Breast epithelium (tissue), 4 donors: Measurements from ENCODE around the gene LRRC46. TPM values are rescaled to one million over a fixed set of nuclear protein-coding genes. Genes with fewer than 3 reads are reported as not detected.

Experiments used
- DNase-seq, 2 donors: peaks; one replicate each; pipeline ENCODE4 v3.0.0-alpha.2; 2019; ENCODE audit warnings: low spot score in 2 of 2
- H3K27ac ChIP-seq, 2 donors: fragments of 200-600 bp; sonication (generic) in 1 of 2; one replicate each; pipeline ENCODE4 v1.5.1; 2016 to 2019; ENCODE audit warnings: mild to moderate bottlenecking in 1 of 2
- H3K27me3 ChIP-seq, 2 donors: fragments of 200-600 bp; sonication (generic) in 1 of 2; one replicate each; pipeline versions ENCODE4 v1.5.1 to v1.6.0; 2017 to 2019; ENCODE audit warnings: control low read depth in 1 of 2, mild to moderate bottlenecking in 1 of 2
- H3K36me3 ChIP-seq: fragments of 200-600 bp; one replicate; pipeline ENCODE4 v1.5.1; 2019
- H3K4me1 ChIP-seq, 2 donors: fragments of 200-600 bp; sonication (generic); one replicate each; pipeline ENCODE4 v1.5.1; 2016 to 2019; ENCODE audit warnings: control low read depth in 1 of 2
- H3K4me3 ChIP-seq, 3 donors: fragments of 200-600 bp; sonication (generic); 1 replicate in 2 of 3; 2 replicates in 1 of 3; pipeline ENCODE4 v1.5.1; 2016 to 2019; ENCODE audit warnings: mild to moderate bottlenecking in 3 of 3, moderate library complexity in 2 of 3
- H3K9me3 ChIP-seq, 2 donors: fragments of 200-600 bp; sonication (generic) in 1 of 2; one replicate each; pipeline ENCODE4 v1.5.1; 2016 to 2019; ENCODE audit warnings: control low read depth in 1 of 2
- CTCF ChIP-seq, 3 donors: fragments of 450-650 bp; IDR thresholded peaks; one replicate each; pipeline ENCODE4 v1.5.1; 2016 to 2017; ENCODE audit warnings: antibody characterized with exemption in 3 of 3, mild to moderate bottlenecking in 3 of 3, moderate library complexity in 3 of 3
- POLR2A ChIP-seq: fragments of 450-650 bp; IDR thresholded peaks from one replicate; pipeline ENCODE4 v1.6.1; 2016; ENCODE audit warnings: antibody characterized with exemption, mild to moderate bottlenecking, moderate library complexity
- POLR2AphosphoS5 ChIP-seq, 3 donors: sonication (generic); formaldehyde crosslinking; IDR thresholded peaks; one replicate each; pipeline ENCODE4 v1.6.1; 2017; ENCODE audit warnings: antibody characterized with exemption in 3 of 3
- intact Hi-C: fragments of 100-400 bp; cut with DNase I; formaldehyde crosslinking; loops from one replicate; pipeline ENCODE4 v1.15.1; 2023; ENCODE audit warnings: low total_unique reads
- total RNA-seq, 3 donors: library from RNA; depleted of rRNA; stranded (reverse); fragments of >200 nt; gene quantifications; one replicate each; pipeline ENCODE4 v1.1.0, GENCODE V29; 2016

Gene LRRC46
- total RNA-seq, 3 donors from 2014 or later = 0.16 to 0.59 (median 0.33) TPM

GRCh38 chr17:47820033-47820789, 11.3 kb upstream of the LRRC46 start:
- Histone ChIP-seq H3K4me1 (peaks cover 0 to 7% of the 10 kb centered on the region in 2 donors), H3K27ac (no peak overlapping the region), H3K9me3 (no peaks in the 10 kb centered on the region), H3K36me3 (no peaks in the 10 kb centered on the region), H3K27me3 (no peaks in the 10 kb centered on the region), H3K4me3 (peak overlapping the region in 1 of 3 donors; percentile 74)
- TF ChIP-seq POLR2AphosphoS5 (IDR thresholded peaks at IDR 0.05) (no peak), CTCF (IDR thresholded peaks at IDR 0.05) (no peak), POLR2A (no peak)
- intact Hi-C loops = no loop called here
- DNase-seq = no peak

- peaks cover 0 to 7% of the 10 kb centered on the region in 2 donors for H3K4me1 ChIP-seq
- intact Hi-C loops = no loop called here
- no peak for DNase-seq
- no peaks in the 10 kb centered on the region for H3K36me3 ChIP-seq
- peak overlapping the region; percentile 50 to 54 for H3K27ac ChIP-seq
- TF ChIP-seq POLR2A = no peak
- TF ChIP-seq POLR2AphosphoS5 (IDR thresholded peaks at IDR 0.05) = no peak
- no peak for TF ChIP-seq CTCF (IDR thresholded peaks at IDR 0.05)
- no peaks in the 10 kb centered on the region for H3K27me3 ChIP-seq
- peak overlapping the region; percentile 39 to 74 (median 62) for H3K4me3 ChIP-seq
- H3K9me3 ChIP-seq = no peaks in the 10 kb centered on the region
Observed at GRCh38 chr17:47821031-47821423, 10.4 kb upstream of the LRRC46 start.

GRCh38 chr17:47821424-47822391, 9.8 kb upstream of the LRRC46 start, which contains the start of gene OSBPL7:
TSS of gene OSBPL7 (minus strand) at chr17:47821794. CDS start at chr17:47820278, 1,516 bp downstream.
- H3K36me3 ChIP-seq = peaks cover 5% of the 10 kb centered on the region

GRCh38 chr17:47822785-47823184, 8.7 kb upstream of the LRRC46 start:
- Histone ChIP-seq H3K9me3 (no peaks in the 10 kb centered on the region), H3K27ac (no peak overlapping the region), H3K36me3 (peaks cover 9% of the 10 kb centered on the region), H3K4me3 (no peak overlapping the region), H3K4me1 (peaks cover 0 to 7% of the 10 kb centered on the region in 2 donors), H3K27me3 (no peaks in the 10 kb centered on the region)
- TF ChIP-seq POLR2A (no peak), POLR2AphosphoS5 (IDR thresholded peaks at IDR 0.05) (no peak), CTCF (IDR thresholded peaks at IDR 0.05) (no peak)
- no peak for DNase-seq
- intact Hi-C loops = no loop called here

More at GRCh38 chr17:47821424-47822391, 9.8 kb upstream of the LRRC46 start, which contains the start of gene OSBPL7:
- no peaks in the 10 kb centered on the region for H3K27me3 ChIP-seq
- peak; percentile 57 to 74 for DNase-seq
- no peak for TF ChIP-seq CTCF (IDR thresholded peaks at IDR 0.05)
- TF ChIP-seq POLR2AphosphoS5 (IDR thresholded peaks at IDR 0.05) = no peak
- no peak for TF ChIP-seq POLR2A
- peaks cover 0 to 7% of the 10 kb centered on the region in 2 donors for H3K4me1 ChIP-seq
- intact Hi-C loops = no loop called here
- H3K9me3 ChIP-seq = no peaks in the 10 kb centered on the region
- H3K4me3 ChIP-seq = peak within 1 kb of the TSS; percentile 39 to 74 (median 62)
- peak within 1 kb of the TSS; percentile 50 to 54 for H3K27ac ChIP-seq
